Body of pancreas (tissue), 4 donors: Measurements from ENCODE around the gene CBR1.

Experiments used
- CTCF ChIP-seq, 7 experiments: fragments of 450-650 bp in 4 of 7; fragments of 200-600 bp in 3 of 7; sonication (generic) in 3 of 7; IDR thresholded peaks; one replicate each; pipeline ENCODE4 v1.5.1; 2016 to 2019; ENCODE audit warnings: antibody characterized with exemption in 7 of 7
- POLR2A ChIP-seq, 3 donors: fragments of 450-650 bp; IDR thresholded peaks; one replicate each; pipeline ENCODE4 v1.6.1; 2016; ENCODE audit warnings: antibody characterized with exemption in 3 of 3, mild to moderate bottlenecking in 2 of 3

- TF ChIP-seq CTCF (IDR thresholded peaks at IDR 0.05) (no peak), POLR2A (IDR thresholded peaks at IDR 0.05) (no peak)
Measured at GRCh38 chr21:36059823-36060158, 10.0 kb upstream of the CBR1 start.
